Subcutaneous adipose tissue (tissue), 4 donors: ENCODE results near the gene DISC1. TPM values are rescaled to one million over a fixed set of nuclear protein-coding genes. Genes with fewer than 3 reads are reported as not detected.

Experiments used
- CTCF ChIP-seq: fragments of 450-650 bp; IDR thresholded peaks from one replicate; pipeline ENCODE4 v1.5.1; 2016; ENCODE audit warnings: low read depth, mild to moderate bottlenecking, control low read depth, antibody characterized with exemption, moderate library complexity
- total RNA-seq, 4 donors: library from RNA; depleted of rRNA; stranded (reverse); fragments of >200 nt; gene quantifications; one replicate each; pipeline ENCODE4 v1.1.0, GENCODE V29; 2016

The DISC1 gene
- total RNA-seq, 4 donors from 2014 or later = 9.8 to 21.6 (median 19.7) TPM

GRCh38 chr1:231949277-231950091 lies 322.9 kb downstream of the DISC1 start:
- TF ChIP-seq CTCF = no peak

GRCh38 chr1:231950331-231951128 lies 323.9 kb downstream of the DISC1 start:
- no peak for TF ChIP-seq CTCF

- no peak for TF ChIP-seq CTCF
Measured at GRCh38 chr1:231951374-231951773, 324.8 kb downstream of the DISC1 start.

- TF ChIP-seq CTCF = no peak
Measured at GRCh38 chr1:231952154-231952553, 325.6 kb downstream of the DISC1 start.

GRCh38 chr1:231953660-231954059 lies 327.1 kb downstream of the DISC1 start:
- TF ChIP-seq CTCF = no peak

- TF ChIP-seq CTCF = no peak
Measured at GRCh38 chr1:231954751-231955150, 328.2 kb downstream of the DISC1 start.

GRCh38 chr1:231957359-231957758 lies 330.8 kb downstream of the DISC1 start:
- TF ChIP-seq CTCF = no peak
